GM19193 (cell line): ENCODE measurements around the gene REG3G.

Experiments used
- POLR2A ChIP-seq: IDR thresholded peaks from 4 replicates; pipeline ENCODE4 v1.6.1; 2011; ENCODE audit not compliant: insufficient read depth, insufficient read length; ENCODE audit errors: extremely low read depth

The REG3G gene

DNA sequence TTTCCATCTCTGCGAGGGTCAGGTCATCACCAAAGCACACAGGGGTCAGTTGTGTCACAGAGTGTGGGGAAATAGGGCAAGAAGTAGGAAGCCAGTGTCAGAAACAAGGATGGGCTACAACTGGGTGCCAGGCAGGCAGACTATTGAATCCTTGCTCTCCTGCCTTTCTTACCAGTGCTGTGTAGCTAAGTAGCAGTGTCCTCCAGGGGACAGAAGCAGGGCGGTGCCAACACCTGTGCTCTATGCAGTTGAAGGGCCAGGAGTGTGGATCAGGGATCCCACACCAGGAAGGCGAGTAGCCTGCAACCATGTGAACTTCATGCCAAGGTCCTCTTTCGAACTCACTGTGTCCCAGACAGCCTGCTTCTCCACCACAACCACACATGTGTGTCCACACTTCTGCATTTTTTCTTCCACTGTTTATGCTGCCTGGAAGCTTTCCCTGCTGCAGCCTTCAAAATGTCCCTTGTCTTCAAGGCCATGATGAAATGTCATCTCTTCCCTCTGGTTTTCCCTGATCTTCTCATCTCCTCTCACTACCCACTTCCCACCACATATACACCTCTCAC lies 25.4 kb upstream of the REG3G start:
- TF ChIP-seq POLR2A, result no peak

GRCh38 chr2:79001285-79001684 lies 24.2 kb upstream of the REG3G start:
- TF ChIP-seq POLR2A, result no peak

- no peak for TF ChIP-seq POLR2A
Observed at GRCh38 chr2:79004680-79005079, 20.8 kb upstream of the REG3G start.

DNA sequence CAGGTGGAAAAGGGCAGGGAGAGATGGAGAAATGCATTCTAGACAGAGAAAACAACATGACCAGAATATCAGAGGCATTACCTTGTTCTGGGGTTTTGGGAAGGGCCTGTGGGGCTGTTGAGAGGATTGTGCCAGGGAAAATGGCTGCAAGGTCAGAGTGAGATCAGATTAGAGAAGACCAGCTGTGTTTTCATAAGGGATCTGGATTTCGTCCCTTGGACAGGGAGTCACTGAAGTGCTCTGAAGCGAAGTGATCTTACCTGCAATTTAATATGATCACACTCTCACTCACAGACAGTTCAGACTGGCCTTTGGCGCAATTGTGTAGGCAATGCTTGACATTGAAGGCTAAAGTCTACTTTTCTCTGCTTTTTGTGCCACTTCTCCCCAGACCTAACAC lies 20.3 kb upstream of the REG3G start:
- TF ChIP-seq POLR2A, result no peak

DNA sequence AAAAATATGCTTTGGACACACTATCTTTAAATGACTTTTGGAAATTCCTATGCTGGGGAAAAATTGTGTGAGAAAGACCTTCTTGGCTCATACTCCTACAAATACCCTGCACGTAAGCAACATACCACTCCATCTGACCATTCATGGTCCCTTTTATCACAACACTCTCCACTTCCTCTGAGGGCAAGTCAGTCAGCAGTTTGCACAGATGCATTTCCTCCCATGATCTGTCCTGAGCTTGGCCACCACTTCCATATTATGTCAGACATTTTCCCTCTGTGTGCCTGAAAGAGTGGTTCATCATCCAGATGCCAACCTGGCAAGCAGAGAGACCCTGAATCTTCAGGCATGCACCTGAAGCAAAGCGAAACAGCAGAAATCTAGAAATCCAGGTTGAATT lies 16.1 kb upstream of the REG3G start:
- TF ChIP-seq POLR2A, result no peak

- TF ChIP-seq POLR2A, result no peak
Observed at GRCh38 chr2:79011496-79011895, 14.0 kb upstream of the REG3G start.

GRCh38 chr2:79013629-79014028 lies 11.9 kb upstream of the REG3G start:
- no peak for TF ChIP-seq POLR2A

DNA sequence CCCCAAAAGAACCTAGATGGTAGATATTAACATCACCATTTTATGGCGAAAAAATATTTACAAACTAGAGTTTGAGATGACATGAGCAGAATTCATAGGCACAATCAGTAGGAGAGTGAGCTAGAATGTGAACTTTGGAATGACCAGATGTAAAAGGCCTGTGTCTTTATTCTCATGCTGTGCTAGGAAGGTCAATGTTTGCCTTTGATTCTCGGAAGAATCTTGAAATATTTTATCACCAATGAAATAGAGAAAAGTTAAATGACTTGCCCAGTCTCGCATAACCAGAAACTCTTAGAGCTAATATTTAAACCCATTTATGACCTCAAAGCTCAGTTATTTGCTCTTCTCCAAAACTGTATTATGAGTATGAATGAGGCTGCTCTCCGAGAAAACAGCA lies 9.2 kb upstream of the REG3G start:
- no peak for TF ChIP-seq POLR2A

DNA sequence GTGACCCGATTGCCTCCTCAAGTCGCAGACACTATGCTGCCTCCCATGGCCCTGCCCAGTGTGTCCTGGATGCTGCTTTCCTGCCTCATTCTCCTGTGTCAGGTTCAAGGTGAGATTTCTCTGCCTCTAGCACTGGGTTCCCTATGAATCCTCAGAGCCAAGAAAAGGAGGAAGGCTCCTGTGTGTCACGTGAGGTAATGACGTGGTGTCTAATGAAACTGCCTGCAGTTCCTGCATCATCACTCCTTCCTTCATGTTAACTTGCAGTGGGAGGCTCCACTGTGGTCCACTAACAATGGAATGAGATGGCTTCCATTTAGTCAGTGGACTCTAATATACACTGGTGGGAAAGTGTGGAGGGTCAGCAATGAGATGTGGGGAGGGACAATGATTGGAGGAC lies 559 bp downstream of the REG3G start:
- no peak for TF ChIP-seq POLR2A

GRCh38 chr2:79039944-79040343 lies 14.4 kb downstream of the REG3G start:
- TF ChIP-seq POLR2A, result no peak

DNA sequence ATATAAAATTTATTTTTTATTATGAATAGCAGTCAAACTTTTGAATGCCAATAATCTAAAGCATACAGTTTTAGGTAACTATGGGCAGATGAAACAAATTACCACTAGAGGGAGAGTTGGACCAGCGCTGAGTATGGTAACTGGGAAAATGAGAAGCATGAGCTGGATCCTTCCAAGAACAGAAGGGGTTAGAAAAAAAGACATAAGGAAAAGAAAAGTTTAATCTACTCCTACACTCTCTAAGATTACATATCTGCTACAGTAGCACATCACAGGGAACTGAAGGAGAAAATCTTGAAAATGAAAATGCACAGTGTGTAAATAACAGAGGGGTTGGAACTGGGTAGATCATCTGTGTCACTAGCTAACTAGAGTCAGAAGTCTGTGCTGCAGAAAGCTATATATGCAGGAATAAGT lies 15.5 kb downstream of the REG3G start:
- no peak for TF ChIP-seq POLR2A

DNA sequence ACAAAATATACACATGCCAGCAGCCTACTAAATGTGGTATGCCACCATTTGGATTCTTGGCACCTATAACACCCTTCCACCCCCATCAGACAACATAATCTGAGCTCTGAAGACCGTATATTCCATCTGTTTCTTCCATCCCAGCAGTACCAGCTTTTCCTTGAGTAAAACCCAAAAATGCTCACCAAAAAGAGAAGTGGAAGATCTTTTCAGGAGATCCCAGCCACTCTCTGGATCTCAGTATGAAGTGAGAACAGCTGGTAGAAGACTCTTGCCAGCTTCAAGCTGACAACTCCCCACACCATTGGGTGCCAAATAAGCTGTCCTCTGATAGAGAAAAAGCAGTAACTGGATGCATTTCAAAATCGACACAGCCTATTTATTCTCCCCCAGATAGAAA lies 39.7 kb downstream of the REG3G start:
- no peak for TF ChIP-seq POLR2A

- TF ChIP-seq POLR2A, result no peak
Observed at GRCh38 chr2:79071078-79071477, 45.6 kb downstream of the REG3G start.
